ENCODE results near the gene CCM2.
A peak's percentile ranks its signal among the peaks of the same experiment; 100 is the strongest.

CCM2 gene

GRCh38 chr7:45036317-45036716, 36.3 kb downstream of the CCM2 start:
- Mint-ChIP-seq H3K4me3 (no peak overlapping the region), H3K27me3 (ENCODE audit: low read depth) (no peaks in the 10 kb centered on the region), H3K9me3 (no peaks in the 10 kb centered on the region), H3K4me1 (no peaks in the 10 kb centered on the region), H3K27ac (peak overlapping the region in 2 of 3 experiments; percentile 42 to 56), H3K36me3 (ENCODE audit: low read depth) (peaks cover 32% of the 10 kb centered on the region)
- no peak for TF ChIP-seq CTCF (IDR thresholded peaks at IDR 0.05; ENCODE audit: unreplicated experiment in 3 of 3)

- H3K9me3 Mint-ChIP-seq: no peaks in the 10 kb centered on the region
- no peaks in the 10 kb centered on the region for H3K27me3 Mint-ChIP-seq (ENCODE audit: low read depth)
- no peaks in the 10 kb centered on the region for H3K4me1 Mint-ChIP-seq
- H3K36me3 Mint-ChIP-seq (ENCODE audit: low read depth): peaks cover 37% of the 10 kb centered on the region
- H3K27ac Mint-ChIP-seq: peak overlapping the region in 1 of 3 experiments; percentile 56
- no peak overlapping the region for H3K4me3 Mint-ChIP-seq
- no peak for TF ChIP-seq CTCF (IDR thresholded peaks at IDR 0.05; ENCODE audit: unreplicated experiment in 3 of 3)
Measured at GRCh38 chr7:45036796-45037195, 36.8 kb downstream of the CCM2 start.

GRCh38 chr7:45037876-45038275, 37.9 kb downstream of the CCM2 start:
- Mint-ChIP-seq H3K9me3 (no peaks in the 10 kb centered on the region), H3K27me3 (ENCODE audit: low read depth) (no peaks in the 10 kb centered on the region), H3K4me3 (no peak overlapping the region), H3K36me3 (ENCODE audit: low read depth) (peaks cover 46% of the 10 kb centered on the region), H3K4me1 (no peaks in the 10 kb centered on the region), H3K27ac (no peak overlapping the region)
- TF ChIP-seq CTCF (IDR thresholded peaks at IDR 0.05; ENCODE audit: unreplicated experiment in 3 of 3): no peak

- no peaks in the 10 kb centered on the region for H3K4me1 Mint-ChIP-seq
- no peaks in the 10 kb centered on the region for H3K27me3 Mint-ChIP-seq (ENCODE audit: low read depth)
- no peak overlapping the region for H3K27ac Mint-ChIP-seq
- TF ChIP-seq CTCF (IDR thresholded peaks at IDR 0.05; ENCODE audit: unreplicated experiment in 3 of 3): no peak
- no peaks in the 10 kb centered on the region for H3K9me3 Mint-ChIP-seq
- H3K4me3 Mint-ChIP-seq: no peak overlapping the region
- H3K36me3 Mint-ChIP-seq (ENCODE audit: low read depth): peaks cover 59% of the 10 kb centered on the region
Measured at GRCh38 chr7:45039106-45039505, 39.1 kb downstream of the CCM2 start.

GRCh38 chr7:45044338-45044737, 44.3 kb downstream of the CCM2 start:
- no peak overlapping the region for H3K27ac Mint-ChIP-seq
- H3K4me3 Mint-ChIP-seq: no peak overlapping the region
- no peaks in the 10 kb centered on the region for H3K4me1 Mint-ChIP-seq
- no peaks in the 10 kb centered on the region for H3K9me3 Mint-ChIP-seq
- TF ChIP-seq CTCF (IDR thresholded peaks at IDR 0.05; ENCODE audit: unreplicated experiment in 3 of 3): no peak
- H3K27me3 Mint-ChIP-seq (ENCODE audit: low read depth): no peaks in the 10 kb centered on the region
- peaks cover 59% of the 10 kb centered on the region for H3K36me3 Mint-ChIP-seq (ENCODE audit: low read depth)

- no peak overlapping the region for H3K4me3 Mint-ChIP-seq
- no peaks in the 10 kb centered on the region for H3K27me3 Mint-ChIP-seq (ENCODE audit: low read depth)
- no peak overlapping the region for H3K27ac Mint-ChIP-seq
- H3K36me3 Mint-ChIP-seq (ENCODE audit: low read depth): peaks cover 46% of the 10 kb centered on the region
- TF ChIP-seq CTCF (IDR thresholded peaks at IDR 0.05; ENCODE audit: unreplicated experiment in 3 of 3): no peak
- H3K9me3 Mint-ChIP-seq: no peaks in the 10 kb centered on the region
- peaks cover 19% of the 10 kb centered on the region for H3K4me1 Mint-ChIP-seq
Measured at GRCh38 chr7:45048748-45049147, 48.7 kb downstream of the CCM2 start.

Measured in nephron (organoid).